SK-N-SH (cell line): ENCODE data around the gene PRF1.
"Not testable (repeated sequence)": the region's sequence is repeated elsewhere in the genome, so short reads cannot be mapped to it uniquely, and the experiment has no call there.

Experiments used
- EP300 ChIP-seq, 2 experiments: IDR thresholded peaks; 2 replicates each; pipeline versions ENCODE4 v1.4.0 to v1.6.1; 2012; ENCODE audit warnings: borderline replicate concordance in 1 of 2, low read depth in 1 of 2, low read length in 1 of 2
- EZH2phosphoT487 ChIP-seq: fragments of 200-600 bp; sonication (generic); IDR thresholded peaks from 2 replicates; pipeline ENCODE4 v1.6.1; 2017; ENCODE audit warnings: low read depth, mixed run types, mild to moderate bottlenecking, antibody characterized with exemption, moderate library complexity, borderline replicate concordance
- FOXM1 ChIP-seq: IDR thresholded peaks from 2 replicates; pipeline ENCODE4 v1.4.0; 2012; ENCODE audit warnings: low read depth, mild to moderate bottlenecking
- JUND ChIP-seq: IDR thresholded peaks from 2 replicates; pipeline ENCODE4 v1.4.0; 2012
- POLR2AphosphoS5 ChIP-seq: IDR thresholded peaks from 2 replicates; pipeline ENCODE4 v1.6.1; 2012; ENCODE audit warnings: low read depth, low read length
- RFX5 ChIP-seq: IDR thresholded peaks from 2 replicates; pipeline ENCODE4 v1.6.1; 2012; ENCODE audit warnings: mild to moderate bottlenecking, improper control_type of control experiment, low read length
- SIN3A ChIP-seq: IDR thresholded peaks from 2 replicates; pipeline ENCODE4 v1.6.1; 2012; ENCODE audit warnings: low read depth, mild to moderate bottlenecking, low read length, moderate library complexity, borderline replicate concordance
- TCF12 ChIP-seq: IDR thresholded peaks from 2 replicates; pipeline ENCODE4 v1.4.0; 2012
- YY1 ChIP-seq: IDR thresholded peaks from 2 replicates; pipeline ENCODE4 v1.4.0; 2012; ENCODE audit warnings: low read depth, mild to moderate bottlenecking
- TF ChIP-seq, protein P1 (sequence below): fragments of 200-600 bp; sonication (generic); IDR thresholded peaks from 2 replicates; pipeline ENCODE4 v1.6.1; 2017; ENCODE audit warnings: antibody characterized with exemption, mild to moderate bottlenecking, moderate library complexity
- TF ChIP-seq, protein P2 (sequence below): IDR thresholded peaks from 2 replicates; pipeline ENCODE4 v1.4.0; 2012; ENCODE audit warnings: low read depth
- TF ChIP-seq, protein P3 (sequence below): IDR thresholded peaks from 2 replicates; pipeline ENCODE4 v1.6.1; 2012; ENCODE audit warnings: mild to moderate bottlenecking, low read depth, low read length, moderate library complexity
- TF ChIP-seq, protein P4 (sequence below): fragments of 150-350 bp; IDR thresholded peaks from 2 replicates; pipeline ENCODE4 v1.6.1; 2017; ENCODE audit warnings: antibody characterized with exemption, low read length, low read depth, borderline replicate concordance
- TF ChIP-seq, protein P5 (sequence below): IDR thresholded peaks from 2 replicates; pipeline ENCODE4 v1.4.0; 2012; ENCODE audit warnings: low read depth, borderline replicate concordance

DNA sequence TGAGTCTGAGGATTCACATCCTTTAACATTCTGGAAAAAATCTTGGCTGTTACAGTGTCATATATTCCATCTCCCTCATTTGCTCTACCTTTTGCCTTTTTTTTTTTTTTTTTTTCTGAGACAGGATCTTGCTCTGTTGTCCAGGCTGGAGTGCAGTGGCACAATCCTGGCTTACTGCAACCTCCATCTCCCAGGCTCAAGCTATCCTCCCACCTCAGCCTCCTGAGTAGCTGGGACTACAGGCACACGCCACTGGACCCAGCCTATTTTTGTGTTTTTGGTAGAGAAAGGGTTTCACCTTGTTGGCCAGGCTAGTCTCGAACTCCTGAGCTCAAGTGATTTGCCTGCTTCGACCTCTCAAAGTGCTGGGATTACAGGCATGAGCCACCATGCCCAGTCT, 11.8 kb upstream of the PRF1 start:
- TF ChIP-seq, protein P1, sequence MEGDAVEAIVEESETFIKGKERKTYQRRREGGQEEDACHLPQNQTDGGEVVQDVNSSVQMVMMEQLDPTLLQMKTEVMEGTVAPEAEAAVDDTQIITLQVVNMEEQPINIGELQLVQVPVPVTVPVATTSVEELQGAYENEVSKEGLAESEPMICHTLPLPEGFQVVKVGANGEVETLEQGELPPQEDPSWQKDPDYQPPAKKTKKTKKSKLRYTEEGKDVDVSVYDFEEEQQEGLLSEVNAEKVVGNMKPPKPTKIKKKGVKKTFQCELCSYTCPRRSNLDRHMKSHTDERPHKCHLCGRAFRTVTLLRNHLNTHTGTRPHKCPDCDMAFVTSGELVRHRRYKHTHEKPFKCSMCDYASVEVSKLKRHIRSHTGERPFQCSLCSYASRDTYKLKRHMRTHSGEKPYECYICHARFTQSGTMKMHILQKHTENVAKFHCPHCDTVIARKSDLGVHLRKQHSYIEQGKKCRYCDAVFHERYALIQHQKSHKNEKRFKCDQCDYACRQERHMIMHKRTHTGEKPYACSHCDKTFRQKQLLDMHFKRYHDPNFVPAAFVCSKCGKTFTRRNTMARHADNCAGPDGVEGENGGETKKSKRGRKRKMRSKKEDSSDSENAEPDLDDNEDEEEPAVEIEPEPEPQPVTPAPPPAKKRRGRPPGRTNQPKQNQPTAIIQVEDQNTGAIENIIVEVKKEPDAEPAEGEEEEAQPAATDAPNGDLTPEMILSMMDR, result not testable (repeated sequence)
- TF ChIP-seq, protein P2, sequence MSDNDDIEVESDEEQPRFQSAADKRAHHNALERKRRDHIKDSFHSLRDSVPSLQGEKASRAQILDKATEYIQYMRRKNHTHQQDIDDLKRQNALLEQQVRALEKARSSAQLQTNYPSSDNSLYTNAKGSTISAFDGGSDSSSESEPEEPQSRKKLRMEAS, result not testable (repeated sequence)
- TF ChIP-seq YY1; JUND; EP300 (IDR thresholded peaks at IDR 0.05; ENCODE audit: borderline replicate concordance in 1 of 2, low read depth in 1 of 2, low read length in 1 of 2); RFX5; FOXM1; TCF12; EZH2phosphoT487; SIN3A; POLR2AphosphoS5: not testable (repeated sequence)
- TF ChIP-seq, protein P3, sequence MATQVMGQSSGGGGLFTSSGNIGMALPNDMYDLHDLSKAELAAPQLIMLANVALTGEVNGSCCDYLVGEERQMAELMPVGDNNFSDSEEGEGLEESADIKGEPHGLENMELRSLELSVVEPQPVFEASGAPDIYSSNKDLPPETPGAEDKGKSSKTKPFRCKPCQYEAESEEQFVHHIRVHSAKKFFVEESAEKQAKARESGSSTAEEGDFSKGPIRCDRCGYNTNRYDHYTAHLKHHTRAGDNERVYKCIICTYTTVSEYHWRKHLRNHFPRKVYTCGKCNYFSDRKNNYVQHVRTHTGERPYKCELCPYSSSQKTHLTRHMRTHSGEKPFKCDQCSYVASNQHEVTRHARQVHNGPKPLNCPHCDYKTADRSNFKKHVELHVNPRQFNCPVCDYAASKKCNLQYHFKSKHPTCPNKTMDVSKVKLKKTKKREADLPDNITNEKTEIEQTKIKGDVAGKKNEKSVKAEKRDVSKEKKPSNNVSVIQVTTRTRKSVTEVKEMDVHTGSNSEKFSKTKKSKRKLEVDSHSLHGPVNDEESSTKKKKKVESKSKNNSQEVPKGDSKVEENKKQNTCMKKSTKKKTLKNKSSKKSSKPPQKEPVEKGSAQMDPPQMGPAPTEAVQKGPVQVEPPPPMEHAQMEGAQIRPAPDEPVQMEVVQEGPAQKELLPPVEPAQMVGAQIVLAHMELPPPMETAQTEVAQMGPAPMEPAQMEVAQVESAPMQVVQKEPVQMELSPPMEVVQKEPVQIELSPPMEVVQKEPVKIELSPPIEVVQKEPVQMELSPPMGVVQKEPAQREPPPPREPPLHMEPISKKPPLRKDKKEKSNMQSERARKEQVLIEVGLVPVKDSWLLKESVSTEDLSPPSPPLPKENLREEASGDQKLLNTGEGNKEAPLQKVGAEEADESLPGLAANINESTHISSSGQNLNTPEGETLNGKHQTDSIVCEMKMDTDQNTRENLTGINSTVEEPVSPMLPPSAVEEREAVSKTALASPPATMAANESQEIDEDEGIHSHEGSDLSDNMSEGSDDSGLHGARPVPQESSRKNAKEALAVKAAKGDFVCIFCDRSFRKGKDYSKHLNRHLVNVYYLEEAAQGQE, result not testable (repeated sequence)
- TF ChIP-seq, protein P4, sequence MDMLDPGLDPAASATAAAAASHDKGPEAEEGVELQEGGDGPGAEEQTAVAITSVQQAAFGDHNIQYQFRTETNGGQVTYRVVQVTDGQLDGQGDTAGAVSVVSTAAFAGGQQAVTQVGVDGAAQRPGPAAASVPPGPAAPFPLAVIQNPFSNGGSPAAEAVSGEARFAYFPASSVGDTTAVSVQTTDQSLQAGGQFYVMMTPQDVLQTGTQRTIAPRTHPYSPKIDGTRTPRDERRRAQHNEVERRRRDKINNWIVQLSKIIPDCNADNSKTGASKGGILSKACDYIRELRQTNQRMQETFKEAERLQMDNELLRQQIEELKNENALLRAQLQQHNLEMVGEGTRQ, result not testable (repeated sequence)
- TF ChIP-seq, protein P5, sequence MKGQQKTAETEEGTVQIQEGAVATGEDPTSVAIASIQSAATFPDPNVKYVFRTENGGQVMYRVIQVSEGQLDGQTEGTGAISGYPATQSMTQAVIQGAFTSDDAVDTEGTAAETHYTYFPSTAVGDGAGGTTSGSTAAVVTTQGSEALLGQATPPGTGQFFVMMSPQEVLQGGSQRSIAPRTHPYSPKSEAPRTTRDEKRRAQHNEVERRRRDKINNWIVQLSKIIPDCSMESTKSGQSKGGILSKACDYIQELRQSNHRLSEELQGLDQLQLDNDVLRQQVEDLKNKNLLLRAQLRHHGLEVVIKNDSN, result not testable (repeated sequence)
